ENCODE data around the gene SEMA4B. TPM values are rescaled to one million over a fixed set of nuclear protein-coding genes. Genes with fewer than 3 reads are reported as not detected.
"Not testable (repeated sequence)": the region's sequence is repeated elsewhere in the genome, so short reads cannot be mapped to it uniquely, and the experiment has no call there.

SEMA4B gene
- total RNA-seq, 1 experiment from 2014 or later, result 5.6 TPM

DNA sequence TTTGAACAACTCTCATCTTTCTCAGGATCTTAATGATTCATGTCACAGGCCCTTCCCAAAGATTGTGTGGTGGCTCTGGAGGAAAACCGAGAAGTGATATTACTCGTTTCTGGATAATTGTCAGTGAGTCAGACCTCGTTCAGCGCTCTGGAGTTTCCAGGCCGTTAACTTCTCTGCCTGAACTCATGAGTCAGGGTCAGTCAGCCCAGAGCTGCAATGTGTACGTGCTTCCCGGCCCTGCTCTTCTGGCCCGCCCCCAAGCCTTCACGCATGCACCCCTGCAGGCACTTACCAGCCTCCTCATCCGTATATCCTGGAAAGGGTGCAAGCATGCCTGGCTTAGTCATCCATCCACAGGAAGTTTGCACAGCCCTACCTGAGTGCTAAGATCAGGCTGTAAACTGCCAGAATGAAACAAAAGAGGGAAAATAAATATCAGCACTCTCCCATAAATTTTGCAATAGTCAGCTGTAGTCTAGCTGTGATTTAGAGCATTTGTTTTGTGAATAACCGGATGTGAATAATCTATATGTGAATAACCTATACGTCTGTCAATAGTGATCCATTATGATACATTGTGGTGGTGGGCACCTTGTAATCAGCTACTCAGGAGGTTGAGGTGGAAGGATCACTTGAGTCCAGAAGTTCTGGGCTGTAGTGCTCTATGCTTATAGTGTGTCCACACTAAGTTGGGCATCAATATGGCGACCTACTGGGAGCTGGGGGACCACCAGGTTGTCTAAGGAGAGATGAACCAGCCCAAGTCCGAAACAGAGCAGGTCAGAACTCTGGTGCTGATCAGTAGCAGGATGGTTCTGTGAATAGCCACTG, 35.3 kb upstream of the SEMA4B start:
- Histone ChIP-seq H3K4me3 (no peak overlapping the region), H3K27me3 (replicated peaks) (no peaks in the 10 kb centered on the region)

DNA sequence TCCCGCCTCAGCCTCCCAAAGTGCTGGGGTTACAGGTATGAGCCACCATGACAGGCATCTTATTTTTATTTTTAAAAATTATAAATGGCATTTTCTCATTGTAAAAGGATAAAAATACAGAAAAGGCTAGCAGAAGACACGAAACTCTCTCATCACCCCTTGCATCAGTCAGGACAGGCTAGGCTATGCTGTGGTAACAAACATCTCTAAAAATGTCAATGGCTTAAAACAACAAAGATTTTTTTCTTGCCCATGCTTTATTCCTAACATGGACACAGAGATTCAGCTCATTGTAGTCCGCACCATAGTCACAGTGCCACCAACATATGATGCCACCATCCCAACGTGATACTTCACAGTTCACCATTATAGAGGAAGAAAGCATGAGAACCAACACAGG, 34.0 kb upstream of the SEMA4B start:
- no peak overlapping the region for H3K27ac ChIP-seq
- no peaks in the 10 kb centered on the region for H3K36me3 ChIP-seq
- H3K4me1 ChIP-seq (replicated peaks), result peaks cover 15% of the 10 kb centered on the region
- no peak for DNase-seq (ENCODE audit: low read depth in 1 of 2, low spot score in 2 of 2)
- H3K4me3 ChIP-seq, result no peak overlapping the region
- no peaks in the 10 kb centered on the region for H3K27me3 ChIP-seq (replicated peaks)
- H3K9me3 ChIP-seq (replicated peaks), result no peaks in the 10 kb centered on the region

More for the DNA sequence above, 35.3 kb upstream of the SEMA4B start:
- peak; percentile 93 to 98 for DNase-seq (ENCODE audit: low read depth in 1 of 2, low spot score in 2 of 2)
- no peaks in the 10 kb centered on the region for H3K9me3 ChIP-seq (replicated peaks)
- no peaks in the 10 kb centered on the region for H3K36me3 ChIP-seq
- peaks cover 16% of the 10 kb centered on the region for H3K4me1 ChIP-seq (replicated peaks)
- peak overlapping the region; percentile 78 for H3K27ac ChIP-seq

DNA sequence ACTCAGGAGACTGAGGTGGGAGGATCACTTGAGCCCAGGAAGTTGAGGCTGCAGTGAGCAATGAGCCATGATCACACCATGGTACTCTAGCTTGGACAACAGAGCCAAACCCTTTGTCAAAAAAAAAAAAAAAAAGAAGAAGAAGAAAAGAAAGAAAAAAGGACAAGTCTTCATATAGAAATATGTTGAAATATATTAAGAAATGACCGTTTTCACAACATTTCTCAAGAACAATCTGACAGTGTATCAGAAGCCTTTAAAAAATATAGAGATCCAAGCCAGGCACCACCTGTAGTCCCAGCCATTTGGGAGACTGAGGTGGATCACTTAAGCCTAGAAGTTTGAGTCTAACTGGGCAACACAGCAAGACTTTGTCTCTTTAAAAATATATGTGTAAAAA, 29.5 kb upstream of the SEMA4B start:
- Histone ChIP-seq H3K4me3 (no peak overlapping the region), H3K36me3 (no peaks in the 10 kb centered on the region), H3K27me3 (replicated peaks) (no peaks in the 10 kb centered on the region), H3K4me1 (replicated peaks) (peaks cover 8% of the 10 kb centered on the region), H3K27ac (no peak overlapping the region), H3K9me3 (replicated peaks) (no peaks in the 10 kb centered on the region)
- no peak for DNase-seq (ENCODE audit: low read depth in 1 of 2, low spot score in 2 of 2)

DNA sequence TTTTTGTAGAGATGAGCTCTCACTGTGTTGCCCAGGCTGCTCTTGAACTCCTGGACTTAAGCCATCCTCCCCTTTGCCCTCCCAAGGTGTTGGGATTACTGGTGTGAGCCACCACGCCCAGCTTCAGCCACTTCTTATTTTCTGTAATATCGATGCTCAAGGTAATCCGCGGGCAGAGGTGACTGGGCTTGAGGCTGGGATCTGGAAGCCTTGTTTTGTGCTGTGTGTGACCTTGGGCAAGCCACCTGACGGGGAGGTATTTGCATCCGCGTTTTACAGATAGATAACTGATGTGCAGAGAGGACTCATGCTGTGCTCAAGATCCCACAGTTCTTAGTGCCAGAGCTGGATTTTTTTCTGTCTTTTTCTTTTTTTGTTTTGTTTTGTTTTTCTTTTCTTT, 27.8 kb upstream of the SEMA4B start:
- Histone ChIP-seq H3K27ac (no peak overlapping the region), H3K4me3 (no peak overlapping the region), H3K9me3 (replicated peaks) (no peaks in the 10 kb centered on the region), H3K27me3 (replicated peaks) (no peaks in the 10 kb centered on the region), H3K36me3 (no peaks in the 10 kb centered on the region), H3K4me1 (replicated peaks) (peaks cover 8% of the 10 kb centered on the region)
- DNase-seq (ENCODE audit: low read depth in 1 of 2, low spot score in 2 of 2), result no peak

DNA sequence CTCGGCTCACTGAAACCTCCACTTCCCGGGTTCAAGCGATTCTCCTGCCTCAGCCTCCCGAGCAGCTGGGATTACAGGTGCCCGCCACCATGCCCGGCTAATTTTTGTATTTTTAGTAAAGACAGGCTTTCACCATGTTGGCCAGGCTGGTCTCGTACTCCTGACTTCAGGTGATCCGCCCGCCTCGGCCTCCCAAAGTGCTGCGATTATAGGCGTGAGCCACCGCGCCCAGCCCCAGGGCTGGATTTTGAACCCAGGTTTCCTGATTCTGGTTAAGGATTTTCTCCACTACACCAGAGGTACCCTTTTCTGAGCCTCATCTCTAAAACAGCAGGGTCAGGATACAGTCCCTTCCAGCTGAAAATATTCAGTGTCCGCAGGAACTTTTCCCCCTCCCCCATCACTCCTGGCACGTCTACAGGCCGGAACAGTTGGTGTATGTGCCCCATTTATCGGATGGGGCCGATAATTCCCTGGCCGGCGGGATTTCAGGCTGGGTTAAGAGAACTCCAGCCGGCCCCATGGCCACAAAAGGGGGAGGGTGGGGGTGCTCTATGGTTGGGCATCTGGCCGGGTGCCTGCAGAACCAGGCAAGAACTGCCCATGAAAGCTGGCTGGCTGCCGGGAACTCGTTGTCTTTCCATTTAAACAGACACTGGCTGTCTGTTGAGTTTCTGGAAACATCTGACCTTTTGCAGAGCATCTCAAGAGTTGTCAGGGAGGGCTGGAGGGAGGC, 26.8 kb upstream of the SEMA4B start:
- DNase-seq (ENCODE audit: low read depth in 1 of 2, low spot score in 2 of 2), result no peak
- no peaks in the 10 kb centered on the region for H3K9me3 ChIP-seq (replicated peaks)
- H3K4me3 ChIP-seq, result no peak overlapping the region
- H3K27me3 ChIP-seq (replicated peaks), result no peaks in the 10 kb centered on the region
- no peak overlapping the region for H3K27ac ChIP-seq
- no peaks in the 10 kb centered on the region for H3K36me3 ChIP-seq
- peaks cover 8% of the 10 kb centered on the region for H3K4me1 ChIP-seq (replicated peaks)

DNA sequence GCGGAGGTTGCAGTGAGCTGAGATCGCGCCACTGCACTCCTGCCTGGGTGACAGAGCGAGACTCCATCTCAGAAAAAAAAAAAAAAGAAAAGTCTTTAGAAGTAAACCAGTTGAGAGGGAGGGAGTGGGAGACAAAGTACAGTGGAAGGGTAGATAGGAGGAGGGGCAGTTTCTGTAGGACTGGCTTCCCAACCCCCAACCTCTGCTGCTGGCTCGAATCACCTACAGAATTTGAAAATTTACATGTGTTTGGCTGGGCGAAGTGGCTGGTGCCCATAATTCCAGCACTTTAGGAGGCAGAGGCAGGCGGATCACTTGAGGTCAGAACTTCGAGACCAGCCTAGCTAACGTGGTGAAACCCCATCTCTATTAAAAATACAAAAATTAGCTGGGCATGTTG, 24.1 kb upstream of the SEMA4B start:
- Histone ChIP-seq H3K27me3 (replicated peaks) (no peaks in the 10 kb centered on the region), H3K4me1 (replicated peaks) (peaks cover 8% of the 10 kb centered on the region), H3K27ac (no peak overlapping the region), H3K4me3 (no peak overlapping the region), H3K9me3 (replicated peaks) (no peaks in the 10 kb centered on the region), H3K36me3 (no peaks in the 10 kb centered on the region)
- DNase-seq (ENCODE audit: low read depth in 1 of 2, low spot score in 2 of 2), result no peak

DNA sequence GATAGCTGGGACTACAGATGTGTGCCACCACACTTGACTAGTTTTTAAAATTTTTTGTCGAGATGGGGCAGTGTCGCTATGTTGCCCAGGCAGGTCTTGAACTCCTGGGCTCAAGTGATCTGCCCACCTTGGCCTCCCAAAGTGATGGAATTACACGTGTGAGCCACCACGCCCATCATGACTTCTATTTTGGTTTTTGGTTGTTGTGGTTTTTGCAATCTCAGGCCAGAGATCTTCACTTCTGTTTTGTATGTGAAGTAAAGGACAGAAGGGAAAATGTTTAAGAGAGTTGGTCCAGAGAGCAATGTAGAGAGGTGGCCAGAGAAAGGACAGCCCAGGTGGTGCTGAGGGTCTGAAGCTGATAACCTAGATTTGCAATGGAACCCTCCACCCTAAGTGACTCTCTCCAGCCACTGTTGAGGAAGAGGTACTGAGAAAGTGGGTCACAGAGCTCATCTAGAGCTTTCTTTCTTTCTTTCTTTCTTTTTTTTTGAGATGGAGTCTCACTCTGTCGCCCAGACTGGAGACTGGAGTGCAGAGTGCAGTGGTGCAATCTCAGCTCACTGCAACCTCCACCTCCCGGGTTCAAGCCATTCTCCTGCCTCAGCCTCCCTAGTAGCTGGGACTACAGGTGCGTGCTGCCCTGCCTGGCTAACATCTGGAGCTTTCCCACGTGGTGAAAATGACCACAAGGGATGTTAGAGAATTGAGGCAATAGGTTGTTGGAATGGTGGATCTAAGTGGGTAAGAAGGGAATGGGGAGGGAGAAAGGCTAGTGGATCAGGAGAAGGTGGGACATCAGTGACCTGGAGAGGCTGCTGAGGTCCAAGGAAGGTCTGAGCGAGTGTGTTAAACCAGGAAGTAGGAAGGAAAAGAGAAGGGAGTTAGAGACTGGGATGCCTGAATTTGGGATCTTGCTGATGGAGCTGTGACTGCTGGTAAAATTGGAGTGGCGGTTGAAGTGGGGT, 22.4 kb upstream of the SEMA4B start:
- H3K4me3 ChIP-seq, result no peak overlapping the region
- H3K9me3 ChIP-seq (replicated peaks), result no peaks in the 10 kb centered on the region
- no peaks in the 10 kb centered on the region for H3K27me3 ChIP-seq (replicated peaks)
- H3K4me1 ChIP-seq (replicated peaks), result peaks cover 9% of the 10 kb centered on the region
- no peaks in the 10 kb centered on the region for H3K36me3 ChIP-seq
- DNase-seq (ENCODE audit: low read depth in 1 of 2, low spot score in 2 of 2), result no peak
- H3K27ac ChIP-seq, result no peak overlapping the region

DNA sequence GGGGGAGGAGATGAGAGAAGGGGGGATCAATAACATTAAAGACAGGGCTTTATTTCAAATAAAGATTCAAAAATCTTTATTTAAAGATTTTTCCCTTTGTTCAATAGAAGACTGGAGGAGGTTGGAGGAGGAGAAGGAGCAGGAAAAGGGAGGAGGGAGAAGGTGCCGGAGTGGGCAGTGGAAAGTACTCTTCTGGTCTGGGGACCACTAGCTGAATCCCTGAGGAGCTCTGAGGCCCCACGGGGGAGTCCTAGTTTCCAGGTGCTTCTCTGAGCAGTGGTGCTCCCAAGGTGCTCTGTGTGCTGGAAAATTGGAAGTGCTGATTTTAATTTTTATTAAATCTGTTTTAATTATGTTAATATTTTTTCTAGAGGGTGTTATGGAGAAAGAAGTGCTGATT, 19.4 kb upstream of the SEMA4B start:
- Histone ChIP-seq H3K9me3 (replicated peaks) (no peaks in the 10 kb centered on the region), H3K27me3 (replicated peaks) (no peaks in the 10 kb centered on the region), H3K36me3 (no peaks in the 10 kb centered on the region), H3K4me1 (replicated peaks) (peaks cover 15% of the 10 kb centered on the region), H3K4me3 (no peak overlapping the region), H3K27ac (no peak overlapping the region)
- DNase-seq (ENCODE audit: low read depth in 1 of 2, low spot score in 2 of 2), result no peak

DNA sequence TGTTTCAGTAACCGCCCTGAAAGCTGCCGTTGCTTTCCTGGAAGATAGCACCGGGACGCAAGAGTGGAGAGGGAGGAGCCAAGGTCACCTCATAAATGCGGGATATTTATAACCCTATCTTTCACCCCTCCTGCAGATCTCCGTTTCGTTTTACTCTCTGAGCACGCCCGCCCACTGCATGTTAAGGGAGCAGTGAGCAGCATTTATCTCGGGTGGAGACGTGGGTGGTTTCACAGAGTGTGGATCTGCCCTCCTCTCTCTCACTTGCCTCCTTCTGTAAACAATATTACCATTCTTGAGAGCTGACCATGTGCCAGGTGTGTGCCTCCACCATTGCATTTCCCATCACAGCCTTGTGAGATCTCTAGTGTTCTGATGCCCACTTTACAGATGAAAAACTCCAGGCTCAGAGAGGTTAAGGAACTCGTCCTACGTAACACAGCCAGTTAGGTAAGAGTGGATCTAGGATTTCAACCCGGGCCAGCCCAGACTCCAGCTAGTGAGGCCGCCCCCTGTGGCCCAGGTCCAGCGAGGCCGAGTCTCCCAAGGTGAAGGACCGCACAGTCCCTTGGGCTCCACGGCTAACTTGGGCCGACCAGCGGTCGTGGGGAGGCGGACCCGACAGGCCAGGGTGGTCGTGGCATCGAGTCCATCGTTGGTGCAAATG, 16.9 kb upstream of the SEMA4B start:
- H3K27ac ChIP-seq, result peak overlapping the region; percentile 35; the same call in 1 of the 2 replicates
- no peaks in the 10 kb centered on the region for H3K27me3 ChIP-seq (replicated peaks)
- no peaks in the 10 kb centered on the region for H3K9me3 ChIP-seq (replicated peaks)
- H3K4me3 ChIP-seq, result peak overlapping the region; percentile 70
- H3K4me1 ChIP-seq (replicated peaks), result peaks cover 15% of the 10 kb centered on the region
- no peaks in the 10 kb centered on the region for H3K36me3 ChIP-seq
- peak; percentile 53 to 63 for DNase-seq (ENCODE audit: low read depth in 1 of 2, low spot score in 2 of 2)

DNA sequence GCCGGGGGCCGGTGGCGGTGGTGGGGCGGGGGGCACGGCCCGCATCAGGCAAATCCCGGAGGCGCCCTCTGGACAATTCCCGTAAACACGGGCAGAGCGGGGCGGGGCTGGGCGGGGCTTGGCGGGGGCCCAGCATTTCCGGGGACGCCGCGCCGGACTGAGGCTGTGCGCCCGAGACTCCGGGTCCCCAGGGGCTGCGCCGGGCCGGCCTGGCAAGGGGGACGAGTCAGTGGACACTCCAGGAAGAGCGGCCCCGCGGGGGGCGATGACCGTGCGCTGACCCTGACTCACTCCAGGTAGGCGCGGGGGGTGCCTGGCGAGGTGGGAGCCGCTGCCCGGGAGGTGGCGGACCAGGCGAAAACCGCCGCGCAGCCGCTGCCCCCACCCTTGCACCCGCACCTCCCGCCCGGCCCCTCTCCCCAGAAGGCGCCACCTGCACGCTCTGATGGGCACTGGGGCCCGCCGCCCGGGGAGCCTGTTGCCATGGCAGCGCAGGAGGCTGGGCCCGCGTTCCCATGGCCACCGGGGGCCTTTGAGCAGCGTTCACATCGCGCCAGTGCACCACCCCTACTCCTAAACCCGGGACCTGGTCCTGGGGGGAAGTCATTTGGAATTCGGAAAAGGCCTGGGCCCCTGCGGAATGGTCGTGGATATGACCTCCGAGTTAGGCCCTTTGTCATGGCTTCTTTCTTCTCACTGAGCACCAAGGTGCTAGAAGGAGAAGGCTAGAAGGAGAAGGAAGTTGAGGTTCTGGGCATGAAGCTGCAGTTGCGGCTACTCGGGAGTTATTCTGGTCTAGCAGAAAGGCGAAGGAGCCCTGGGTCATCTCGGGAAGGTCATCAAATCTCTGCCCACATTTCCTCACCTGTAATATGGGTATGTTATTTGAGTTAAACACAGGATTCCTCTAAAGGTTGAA, 16.1 kb upstream of the SEMA4B start:
- no peaks in the 10 kb centered on the region for H3K27me3 ChIP-seq (replicated peaks)
- no peaks in the 10 kb centered on the region for H3K9me3 ChIP-seq (replicated peaks)
- H3K4me3 ChIP-seq, result peak overlapping the region; percentile 70
- peak; percentile 59 to 65 for DNase-seq (ENCODE audit: low read depth in 1 of 2, low spot score in 2 of 2)
- no peaks in the 10 kb centered on the region for H3K36me3 ChIP-seq
- H3K4me1 ChIP-seq (replicated peaks), result peaks cover 15% of the 10 kb centered on the region
- H3K27ac ChIP-seq, result peak overlapping the region; percentile 35; the same call in 1 of the 2 replicates

DNA sequence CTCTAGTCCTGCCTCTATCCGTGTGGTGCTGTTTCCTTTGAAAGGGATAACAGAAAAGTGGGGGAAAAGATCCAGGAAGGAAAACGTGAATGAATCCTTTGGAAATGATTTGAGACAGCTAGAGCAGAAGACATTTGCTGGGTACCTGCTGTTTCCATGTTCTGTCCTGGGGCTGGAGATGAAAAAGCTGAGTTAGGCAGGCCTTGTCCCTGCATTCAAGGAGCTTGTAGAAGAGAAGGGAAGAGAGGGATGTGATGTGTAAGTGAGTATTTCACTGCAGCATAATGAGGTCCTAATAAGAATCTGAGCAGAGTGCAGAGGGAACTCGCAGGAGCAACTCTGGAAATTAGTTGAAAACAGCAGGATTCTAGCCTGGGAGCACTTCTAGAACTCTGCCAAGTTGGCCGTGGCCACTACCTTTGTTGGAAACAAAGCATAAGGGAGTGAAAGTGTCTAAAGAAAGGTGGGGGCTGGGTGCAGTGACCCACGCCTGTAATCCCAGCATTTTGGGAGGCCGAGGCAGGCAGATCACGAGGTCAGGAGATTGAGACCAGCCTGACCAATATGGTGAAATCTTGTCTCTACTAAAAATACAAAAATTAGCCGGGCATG, 13.8 kb upstream of the SEMA4B start:
- no peak overlapping the region for H3K27ac ChIP-seq
- no peak overlapping the region for H3K4me3 ChIP-seq

DNA sequence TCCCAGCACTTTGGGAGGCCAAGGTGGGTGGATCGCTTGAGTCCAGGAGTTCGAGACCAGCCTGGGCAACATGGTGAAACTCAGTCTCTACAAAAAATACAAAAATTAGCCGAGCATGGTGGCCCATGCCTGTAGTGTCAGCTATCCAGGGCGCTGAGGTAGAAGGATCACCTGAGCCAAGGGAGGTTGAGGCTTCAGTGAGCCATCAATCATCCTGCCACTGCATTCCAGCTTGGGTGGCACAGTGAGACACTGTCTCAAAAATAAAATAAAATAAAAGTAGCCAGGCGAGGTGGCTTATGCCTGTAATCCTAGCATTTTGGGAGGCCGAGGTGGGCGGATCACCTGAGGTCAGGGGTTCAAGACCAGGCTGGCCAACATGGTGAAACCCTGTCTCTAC, 13.1 kb upstream of the SEMA4B start:
- H3K4me3 ChIP-seq; H3K36me3 ChIP-seq; DNase-seq (ENCODE audit: low read depth in 1 of 2, low spot score in 2 of 2); H3K27me3 ChIP-seq (replicated peaks); H3K27ac ChIP-seq; H3K9me3 ChIP-seq (replicated peaks): not testable (repeated sequence)
- H3K4me1 ChIP-seq (replicated peaks), result peaks cover 21% of the 10 kb centered on the region

More for the DNA sequence above, 13.8 kb upstream of the SEMA4B start:
- no peak for DNase-seq (ENCODE audit: low read depth in 1 of 2, low spot score in 2 of 2)
- H3K36me3 ChIP-seq, result no peaks in the 10 kb centered on the region
- H3K27me3 ChIP-seq (replicated peaks), result no peaks in the 10 kb centered on the region
- H3K4me1 ChIP-seq (replicated peaks), result peaks cover 21% of the 10 kb centered on the region
- H3K9me3 ChIP-seq (replicated peaks), result no peaks in the 10 kb centered on the region

Data from SJSA1 (cell line).